Liver (tissue), 3 donors: ENCODE data around the gene DMD.

Source experiments
- FOXA2 ChIP-seq: IDR thresholded peaks from 2 replicates; pipeline ENCODE4 v1.6.1; 2016; ENCODE audit warnings: antibody characterized with exemption
- HNF4G ChIP-seq: IDR thresholded peaks from 2 replicates; pipeline ENCODE4 v1.6.1; 2016; ENCODE audit warnings: antibody characterized with exemption
- TAF1 ChIP-seq: conservative IDR thresholded peaks from 2 replicates; pipeline ENCODE4 v1.6.1; 2016; ENCODE audit warnings: antibody characterized with exemption, mild to moderate bottlenecking
- YY1 ChIP-seq: IDR thresholded peaks from 2 replicates; pipeline ENCODE4 v1.6.1; 2016; ENCODE audit warnings: antibody characterized with exemption, mild to moderate bottlenecking
- TF ChIP-seq, protein P1 (sequence below): fragments of 150-350 bp; IDR thresholded peaks from 2 replicates; pipeline ENCODE4 v1.5.1; 2017; ENCODE audit warnings: improper control_type of control experiment, low read depth, low read length; ENCODE audit not compliant: missing input control
- TF ChIP-seq, protein P2 (sequence below): IDR thresholded peaks from 2 replicates; pipeline ENCODE4 v1.6.1; 2016; ENCODE audit warnings: antibody characterized with exemption, mild to moderate bottlenecking
- donor health status: healthy.
- donor health status: healthy.

DNA sequence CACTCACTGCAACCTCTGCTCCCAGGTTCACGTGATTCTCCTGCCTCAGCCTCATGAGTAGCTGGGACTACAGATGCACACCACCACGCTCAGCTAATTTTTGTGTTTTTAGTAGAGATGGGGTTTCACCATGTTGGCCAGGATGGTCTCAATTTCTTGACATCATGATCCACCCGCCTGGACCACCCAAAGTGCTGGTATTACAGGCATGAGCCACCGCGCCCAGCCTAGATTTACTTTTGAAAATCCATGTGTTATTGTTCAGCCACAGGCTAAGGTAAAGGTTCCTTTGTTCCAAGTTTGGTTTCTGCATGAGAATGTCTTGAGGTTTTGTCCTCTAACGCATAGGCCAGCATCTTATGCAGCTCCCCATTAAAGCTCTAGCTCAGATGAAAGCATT, 371.6 kb downstream of the DMD start:
- TF ChIP-seq, protein P1, sequence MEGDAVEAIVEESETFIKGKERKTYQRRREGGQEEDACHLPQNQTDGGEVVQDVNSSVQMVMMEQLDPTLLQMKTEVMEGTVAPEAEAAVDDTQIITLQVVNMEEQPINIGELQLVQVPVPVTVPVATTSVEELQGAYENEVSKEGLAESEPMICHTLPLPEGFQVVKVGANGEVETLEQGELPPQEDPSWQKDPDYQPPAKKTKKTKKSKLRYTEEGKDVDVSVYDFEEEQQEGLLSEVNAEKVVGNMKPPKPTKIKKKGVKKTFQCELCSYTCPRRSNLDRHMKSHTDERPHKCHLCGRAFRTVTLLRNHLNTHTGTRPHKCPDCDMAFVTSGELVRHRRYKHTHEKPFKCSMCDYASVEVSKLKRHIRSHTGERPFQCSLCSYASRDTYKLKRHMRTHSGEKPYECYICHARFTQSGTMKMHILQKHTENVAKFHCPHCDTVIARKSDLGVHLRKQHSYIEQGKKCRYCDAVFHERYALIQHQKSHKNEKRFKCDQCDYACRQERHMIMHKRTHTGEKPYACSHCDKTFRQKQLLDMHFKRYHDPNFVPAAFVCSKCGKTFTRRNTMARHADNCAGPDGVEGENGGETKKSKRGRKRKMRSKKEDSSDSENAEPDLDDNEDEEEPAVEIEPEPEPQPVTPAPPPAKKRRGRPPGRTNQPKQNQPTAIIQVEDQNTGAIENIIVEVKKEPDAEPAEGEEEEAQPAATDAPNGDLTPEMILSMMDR = no peak
- TF ChIP-seq TAF1 = no peak
- TF ChIP-seq YY1 = no peak
- no peak for TF ChIP-seq FOXA2
- TF ChIP-seq HNF4G = no peak
- TF ChIP-seq, protein P2, sequence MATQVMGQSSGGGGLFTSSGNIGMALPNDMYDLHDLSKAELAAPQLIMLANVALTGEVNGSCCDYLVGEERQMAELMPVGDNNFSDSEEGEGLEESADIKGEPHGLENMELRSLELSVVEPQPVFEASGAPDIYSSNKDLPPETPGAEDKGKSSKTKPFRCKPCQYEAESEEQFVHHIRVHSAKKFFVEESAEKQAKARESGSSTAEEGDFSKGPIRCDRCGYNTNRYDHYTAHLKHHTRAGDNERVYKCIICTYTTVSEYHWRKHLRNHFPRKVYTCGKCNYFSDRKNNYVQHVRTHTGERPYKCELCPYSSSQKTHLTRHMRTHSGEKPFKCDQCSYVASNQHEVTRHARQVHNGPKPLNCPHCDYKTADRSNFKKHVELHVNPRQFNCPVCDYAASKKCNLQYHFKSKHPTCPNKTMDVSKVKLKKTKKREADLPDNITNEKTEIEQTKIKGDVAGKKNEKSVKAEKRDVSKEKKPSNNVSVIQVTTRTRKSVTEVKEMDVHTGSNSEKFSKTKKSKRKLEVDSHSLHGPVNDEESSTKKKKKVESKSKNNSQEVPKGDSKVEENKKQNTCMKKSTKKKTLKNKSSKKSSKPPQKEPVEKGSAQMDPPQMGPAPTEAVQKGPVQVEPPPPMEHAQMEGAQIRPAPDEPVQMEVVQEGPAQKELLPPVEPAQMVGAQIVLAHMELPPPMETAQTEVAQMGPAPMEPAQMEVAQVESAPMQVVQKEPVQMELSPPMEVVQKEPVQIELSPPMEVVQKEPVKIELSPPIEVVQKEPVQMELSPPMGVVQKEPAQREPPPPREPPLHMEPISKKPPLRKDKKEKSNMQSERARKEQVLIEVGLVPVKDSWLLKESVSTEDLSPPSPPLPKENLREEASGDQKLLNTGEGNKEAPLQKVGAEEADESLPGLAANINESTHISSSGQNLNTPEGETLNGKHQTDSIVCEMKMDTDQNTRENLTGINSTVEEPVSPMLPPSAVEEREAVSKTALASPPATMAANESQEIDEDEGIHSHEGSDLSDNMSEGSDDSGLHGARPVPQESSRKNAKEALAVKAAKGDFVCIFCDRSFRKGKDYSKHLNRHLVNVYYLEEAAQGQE = no peak
